GM10248 (cell line): ENCODE results near the gene WNT6.
"Not testable (repeated sequence)": the region's sequence is repeated elsewhere in the genome, so short reads cannot be mapped to it uniquely, and the experiment has no call there.

Source experiments
- CTCF ChIA-PET: fragments of 300-600 bp; sonication (Branson Sonifier 250); formaldehyde crosslinking; extraction: SDS; loops from one replicate; lab custom pipeline; 2021; ENCODE audit warnings: antibody characterized with exemption; lab: Yijun Ruan, JAX
- POLR2A ChIA-PET: fragments of 350-650 bp; sonication (Branson Sonifier 250); formaldehyde crosslinking; extraction: SDS; loops from one replicate; lab custom pipeline; 2020; ENCODE audit warnings: antibody characterized with exemption; lab: Yijun Ruan, JAX
- DNase-seq: peaks from one replicate; pipeline ENCODE4 v3.0.0; 2012; ENCODE audit errors: extremely low spot score
- CTCF ChIP-seq: IDR thresholded peaks from 2 replicates; pipeline ENCODE4 v1.5.1; 2012; ENCODE audit warnings: mild to moderate bottlenecking, low read depth; ENCODE audit errors: extremely low read depth, missing control alignments, control extremely low read depth

The WNT6 gene

GRCh38 chr2:218833023-218833609, 26.5 kb upstream of the WNT6 start:
- no peak for TF ChIP-seq CTCF
- ChIA-PET POLR2A (no interaction called here), CTCF (interaction anchor here (2.6 kb wide), 1 partner anchor 15 kb away, joined by 9 read pairs; no protein-coding TSS in a partner anchor)
- DNase-seq, result no peak

GRCh38 chr2:218834685-218835084, 24.9 kb upstream of the WNT6 start:
- ChIA-PET POLR2A (no interaction called here), CTCF (interaction anchor here (0.9 to 1.2 kb wide), 2 partner anchors 12 to 18 kb away, joined by 4 read pairs; no protein-coding TSS in a partner anchor)
- no peak for DNase-seq
- TF ChIP-seq CTCF, result no peak

- POLR2A ChIA-PET, result no interaction called here
- CTCF ChIA-PET, result interaction anchor here (2.3 to 4.2 kb wide), 2 partner anchors 10 to 39 kb away, joined by 7 to 21 read pairs; no protein-coding TSS in a partner anchor
These were observed 22.1 kb upstream of the WNT6 start for GRCh38 chr2:218837495-218837894.

GRCh38 chr2:218839430-218839829, 20.2 kb upstream of the WNT6 start:
- TF ChIP-seq CTCF, result no peak
- ChIA-PET POLR2A (no interaction called here), CTCF (interaction anchor here (0.9 to 4.2 kb wide), 7 partner anchors 9 to 140 kb away, joined by 3 to 21 read pairs (median 3); no protein-coding TSS in a partner anchor)
- DNase-seq, result no peak

More at GRCh38 chr2:218837495-218837894, 22.1 kb upstream of the WNT6 start:
- no peak for DNase-seq
- TF ChIP-seq CTCF, result no peak

- TF ChIP-seq CTCF, result no peak
- ChIA-PET CTCF (interaction anchor here (1.1 to 1.4 kb wide), 3 partner anchors 14 to 140 kb away, joined by 3 read pairs; no protein-coding TSS in a partner anchor), POLR2A (no interaction called here)
- DNase-seq, result no peak
These were observed 19.7 kb upstream of the WNT6 start for GRCh38 chr2:218839888-218840287.

- DNase-seq, CTCF ChIA-PET, POLR2A ChIA-PET: not testable (repeated sequence)
These were observed 15.3 kb upstream of the WNT6 start for GRCh38 chr2:218844334-218844733.

GRCh38 chr2:218846963-218847362, 12.6 kb upstream of the WNT6 start:
- DNase-seq, POLR2A ChIA-PET: not testable (repeated sequence)
- CTCF ChIA-PET, result interaction anchor here (0.6 to 4.5 kb wide), 80 partner anchors 10 to 684 kb away, joined by 3 to 61 read pairs (median 4); partner anchors contain the start of genes BCS1L, CDK5R2, PNKD and RNF25
